Measurements from ENCODE around the gene MTRF1L. TPM values are rescaled to one million over a fixed set of nuclear protein-coding genes. Genes with fewer than 3 reads are reported as not detected.

The MTRF1L gene
- total RNA-seq, 2 experiments from 2014 or later: 15.7 to 17.5 TPM

GRCh38 chr6:153023977-153024708, 21.6 kb upstream of the MTRF1L start:
- POLR2A ChIA-PET: no interaction called here
- H3K27ac Mint-ChIP-seq: no peak overlapping the region
- H3K9me3 Mint-ChIP-seq: no peaks in the 10 kb centered on the region
- CTCF ChIA-PET: interaction anchor here (0.7 to 3.0 kb wide), 11 partner anchors 8 to 160 kb away, joined by 3 to 16 read pairs (median 5); no protein-coding TSS in a partner anchor
- H3K4me1 Mint-ChIP-seq (ENCODE audit: low read depth): peaks cover 6% of the 10 kb centered on the region
- no peak overlapping the region for H3K4me3 Mint-ChIP-seq
- peaks cover 13% of the 10 kb centered on the region for H3K27me3 Mint-ChIP-seq
- H3K36me3 Mint-ChIP-seq (ENCODE audit: low read depth): no peaks in the 10 kb centered on the region
- TF ChIP-seq CTCF (IDR thresholded peaks at IDR 0.05): peak; percentile 75
- peak; percentile 93 for ATAC-seq
- intact Hi-C loops (cut with micrococcal nuclease): loop anchor here (1.0 to 5.0 kb wide), 2 partner anchors 72 to 160 kb away; no protein-coding TSS in a partner anchor
- peak; percentile 59 for DNase-seq

- TF ChIP-seq CTCF (IDR thresholded peaks at IDR 0.05): no peak
- intact Hi-C loops (cut with micrococcal nuclease): no loop called here
- ATAC-seq: no peak
- POLR2A ChIA-PET: interaction anchor here (1.1 kb wide), 1 partner anchor 38 kb away, joined by 3 read pairs; no protein-coding TSS in a partner anchor
- Mint-ChIP-seq H3K36me3 (ENCODE audit: low read depth) (no peaks in the 10 kb centered on the region), H3K4me3 (no peak overlapping the region), H3K27ac (no peak overlapping the region), H3K9me3 (no peaks in the 10 kb centered on the region), H3K27me3 (peaks cover 23% of the 10 kb centered on the region), H3K4me1 (ENCODE audit: low read depth) (no peaks in the 10 kb centered on the region)
- no peak for DNase-seq
- CTCF ChIA-PET: interaction anchor here (0.8 kb wide), 1 partner anchor 70 kb away, joined by 3 read pairs; no protein-coding TSS in a partner anchor
Observed at GRCh38 chr6:153018355-153018754, 15.8 kb upstream of the MTRF1L start.

- TF ChIP-seq CTCF (IDR thresholded peaks at IDR 0.05): no peak
- ChIA-PET CTCF (no interaction called here), POLR2A (no interaction called here)
- peaks cover 26% of the 10 kb centered on the region for H3K27me3 Mint-ChIP-seq
- intact Hi-C loops (cut with micrococcal nuclease): no loop called here
- no peaks in the 10 kb centered on the region for H3K36me3 Mint-ChIP-seq (ENCODE audit: low read depth)
- DNase-seq (no peak), ATAC-seq (no peak)
- no peaks in the 10 kb centered on the region for H3K9me3 Mint-ChIP-seq
- no peak overlapping the region for H3K27ac Mint-ChIP-seq
- no peaks in the 10 kb centered on the region for H3K4me1 Mint-ChIP-seq (ENCODE audit: low read depth)
- H3K4me3 Mint-ChIP-seq: no peak overlapping the region
Observed at GRCh38 chr6:153016846-153017245, 14.3 kb upstream of the MTRF1L start.

- intact Hi-C loops (cut with micrococcal nuclease): no loop called here
- Mint-ChIP-seq H3K27ac (no peak overlapping the region), H3K4me3 (no peak overlapping the region), H3K9me3 (no peaks in the 10 kb centered on the region), H3K36me3 (ENCODE audit: low read depth) (no peaks in the 10 kb centered on the region), H3K4me1 (ENCODE audit: low read depth) (no peaks in the 10 kb centered on the region), H3K27me3 (peaks cover 23% of the 10 kb centered on the region)
- no peak for ATAC-seq
- no peak for DNase-seq
- TF ChIP-seq CTCF (IDR thresholded peaks at IDR 0.05): no peak
- CTCF ChIA-PET: no interaction called here
- POLR2A ChIA-PET: no interaction called here
Observed at GRCh38 chr6:153015094-153015640, 12.7 kb upstream of the MTRF1L start.

- ChIA-PET CTCF (no interaction called here), POLR2A (no interaction called here)
- DNase-seq: no peak
- no peaks in the 10 kb centered on the region for H3K4me1 Mint-ChIP-seq (ENCODE audit: low read depth)
- no peak for ATAC-seq
- no peaks in the 10 kb centered on the region for H3K36me3 Mint-ChIP-seq (ENCODE audit: low read depth)
- H3K9me3 Mint-ChIP-seq: no peaks in the 10 kb centered on the region
- no peak overlapping the region for H3K27ac Mint-ChIP-seq
- TF ChIP-seq CTCF (IDR thresholded peaks at IDR 0.05): no peak
- no peak overlapping the region for H3K4me3 Mint-ChIP-seq
- H3K27me3 Mint-ChIP-seq: peaks cover 22% of the 10 kb centered on the region
- intact Hi-C loops (cut with micrococcal nuclease): no loop called here
Observed at GRCh38 chr6:153013438-153013837, 10.9 kb upstream of the MTRF1L start.
